GM12878 (cell line): Measurements from ENCODE around the gene OR6B1. TPM values are rescaled to one million over a fixed set of nuclear protein-coding genes. Genes with fewer than 3 reads are reported as not detected.

Experiments used
- ATF7 ChIP-seq: fragments of 450-650 bp; IDR thresholded peaks from 2 replicates; pipeline ENCODE4 v1.6.1; 2016; ENCODE audit warnings: low read depth, mild to moderate bottlenecking
- BACH1 ChIP-seq: fragments of 450-650 bp; IDR thresholded peaks from 2 replicates; pipeline ENCODE4 v1.6.1; 2017; ENCODE audit warnings: mild to moderate bottlenecking, borderline replicate concordance
- BMI1 ChIP-seq: fragments of 450-650 bp; IDR thresholded peaks from 2 replicates; pipeline ENCODE4 v1.6.1; 2016; ENCODE audit warnings: mild to moderate bottlenecking, moderate library complexity, borderline replicate concordance
- BRCA1 ChIP-seq: IDR thresholded peaks from 2 replicates; pipeline ENCODE4 v1.6.1; 2011; ENCODE audit warnings: low read depth, low read length, improper control_type of control experiment
- E2F8 ChIP-seq: fragments of 450-650 bp; IDR thresholded peaks from 2 replicates; pipeline ENCODE4 v1.6.1; 2018; ENCODE audit warnings: mild to moderate bottlenecking, low read depth, moderate library complexity; ENCODE audit not compliant: partially characterized antibody
- E4F1 ChIP-seq: fragments of 450-650 bp; IDR thresholded peaks from 2 replicates; pipeline ENCODE4 v1.6.1; 2018; ENCODE audit warnings: borderline replicate concordance, mild to moderate bottlenecking; ENCODE audit not compliant: partially characterized antibody
- EED ChIP-seq: sonication (generic); IDR thresholded peaks from 2 replicates; pipeline ENCODE4 v1.6.1; 2016; ENCODE audit warnings: antibody characterized with exemption, low read depth
- ETV6 ChIP-seq, 2 experiments: fragments of 450-650 bp in 1 of 2; IDR thresholded peaks in 1 of 2; conservative IDR thresholded peaks in 1 of 2; 2 replicates each; pipeline ENCODE4 v1.6.1; 2014; ENCODE audit warnings: antibody characterized with exemption in 1 of 2, borderline replicate concordance in 1 of 2, low read depth in 1 of 2, mild to moderate bottlenecking in 1 of 2, moderate library complexity in 1 of 2
- KDM1A ChIP-seq: fragments of 200-600 bp; sonication (generic); IDR thresholded peaks from 2 replicates; pipeline ENCODE4 v1.6.1; 2016; ENCODE audit warnings: borderline replicate concordance
- MEF2A ChIP-seq: IDR thresholded peaks from 2 replicates; pipeline ENCODE4 v1.6.1; 2011; ENCODE audit warnings: low read depth, mild to moderate bottlenecking, low read length, moderate library complexity; ENCODE audit not compliant: insufficient read depth
- MLLT1 ChIP-seq: fragments of 450-650 bp; IDR thresholded peaks from 2 replicates; pipeline ENCODE4 v1.6.1; 2016; ENCODE audit warnings: mild to moderate bottlenecking
- MXI1 ChIP-seq: fragments of 150-350 bp; IDR thresholded peaks from 2 replicates; pipeline ENCODE4 v1.6.1; 2011; ENCODE audit warnings: low read depth, mild to moderate bottlenecking, inconsistent platforms, low read length, improper control_type of control experiment
- MYB ChIP-seq: fragments of 150-350 bp; IDR thresholded peaks from 2 replicates; pipeline ENCODE4 v1.6.1; 2014; ENCODE audit warnings: mild to moderate bottlenecking, low read depth, low read length, borderline replicate concordance
- PAX8 ChIP-seq: fragments of 450-650 bp; IDR thresholded peaks from 2 replicates; pipeline ENCODE4 v1.6.1; 2017; ENCODE audit warnings: mild to moderate bottlenecking, moderate library complexity
- PBX3 ChIP-seq: IDR thresholded peaks from 2 replicates; pipeline ENCODE4 v1.6.1; 2011; ENCODE audit warnings: mild to moderate bottlenecking, low read depth, low read length, moderate library complexity; ENCODE audit not compliant: insufficient replicate concordance
- POU2F2 ChIP-seq: IDR thresholded peaks from 3 replicates; pipeline ENCODE4 v1.6.1; 2011; ENCODE audit warnings: low read depth, mild to moderate bottlenecking, low read length, borderline replicate concordance
- RCOR1 ChIP-seq: conservative IDR thresholded peaks from 2 replicates; pipeline ENCODE4 v1.6.1; 2012; ENCODE audit warnings: low read depth, low read length, improper control_type of control experiment
- SKIL ChIP-seq: fragments of 450-650 bp; IDR thresholded peaks from 2 replicates; pipeline ENCODE4 v1.6.1; 2017; ENCODE audit warnings: mild to moderate bottlenecking, low read depth, inconsistent platforms; ENCODE audit not compliant: poor library complexity, severe bottlenecking
- SP1 ChIP-seq: IDR thresholded peaks from one replicate; pipeline ENCODE4 v1.6.1; 2011; ENCODE audit warnings: low read depth, low read length
- SREBF2 ChIP-seq: IDR thresholded peaks from 2 replicates; pipeline ENCODE4 v1.6.1; 2012; ENCODE audit warnings: mild to moderate bottlenecking, low read length
- TAF1 ChIP-seq: IDR thresholded peaks from 2 replicates; pipeline ENCODE4 v1.6.1; 2011; ENCODE audit warnings: mild to moderate bottlenecking, low read depth, low read length, borderline replicate concordance
- polyA plus RNA-seq, 11 experiments: library from polyadenylated mRNA; depleted of rRNA in 4 of 11; unstranded in 6 of 11; stranded (reverse) in 5 of 11; fragments of >200 nt; fragmentation: Nextera tagmentation in 4 of 11; fragmentation: Illumina TruSeq in 1 of 11; extraction: Ambion mirVana in 4 of 11; extraction: Trizol in 1 of 11; gene quantifications; 1 replicate in 1 of 11; 2 replicates in 10 of 11; pipeline versions ENCODE4 v1.2.1 to v1.2.3, GENCODE V29; 2011 to 2016; ENCODE audit warnings: inconsistent platforms in 2 of 11, missing spikeins in 2 of 11, low read depth in 1 of 11
- total RNA-seq, 4 experiments: library from RNA; depleted of rRNA in 3 of 4; stranded (reverse); fragments of >200 nt in 3 of 4; fragmentation: Illumina TruSeq in 1 of 4; extraction: Trizol in 1 of 4; gene quantifications; 2 replicates each; pipeline versions ENCODE4 v1.2.1 to v1.2.3, GENCODE V29; 2013 to 2021

Gene OR6B1
- total and polyA plus RNA-seq, 10 of the 15 experiments (the other 5 are each of a cell fraction or from before 2014, with no cell fraction given) = not detected

GRCh38 chr7:144027974-144028373 is 27.9 kb downstream of the OR6B1 start (continued):
- TF ChIP-seq MYB (no peak), MEF2A (no peak), TAF1 (no peak), E2F8 (no peak), KDM1A (no peak), POU2F2 (no peak), E4F1 (no peak), ETV6 (conservative IDR thresholded peaks at IDR 0.05 in 1 of 2, IDR thresholded peaks at IDR 0.05 in 1 of 2; ENCODE audit: borderline replicate concordance in 1 of 2, low read depth in 1 of 2) (no peak), ATF7 (peak; percentile 27; the same call in 1 of the 2 replicates), SP1 (no peak), RCOR1 (no peak), EED (no peak), BACH1 (no peak), SREBF2 (no peak), MXI1 (no peak), SKIL (no peak), MLLT1 (no peak), BRCA1 (no peak), PAX8 (no peak), PBX3 (no peak), BMI1 (peak; percentile 37; the same call in 1 of the 2 replicates)
